AG09319 (cell line): ENCODE data around the gene POLD4.
"Not testable (repeated sequence)": the region's sequence is repeated elsewhere in the genome, so short reads cannot be mapped to it uniquely, and the experiment has no call there.

Experiments used
- DNase-seq: peaks from one replicate; pipeline ENCODE4 v3.0.0-alpha.2; 2010; ENCODE audit warnings: low read depth; ENCODE audit errors: extremely low read depth
- CTCF ChIP-seq: IDR thresholded peaks from 2 replicates; pipeline ENCODE4 v1.5.1; 2011; ENCODE audit warnings: low read depth, mild to moderate bottlenecking, inconsistent platforms, low read length, moderate library complexity

Gene POLD4

GRCh38 chr11:67353317-67354074 lies at the start of gene POLD4:
Gene POLD4, minus strand, starts transcription at chr11:67353546. Its CDS starts 147 bp downstream, at chr11:67353399.
- DNase-seq = peak; percentile 88
- no peak for TF ChIP-seq CTCF

- DNase-seq = not testable (repeated sequence)
These were observed 49.7 kb upstream of the POLD4 start for GRCh38 chr11:67403085-67403484.

- not testable (repeated sequence) for DNase-seq
These were observed 49.0 kb upstream of the POLD4 start for GRCh38 chr11:67402192-67402839.

GRCh38 chr11:67401495-67402191 lies 48.3 kb upstream of the POLD4 start, which contains the start of gene PPP1CA:
Gene PPP1CA, minus strand, starts transcription at chr11:67401858. Its CDS starts 76 bp downstream, at chr11:67401782.
- no peak; the same call in none of the 2 replicates for TF ChIP-seq CTCF
- peak; percentile 69 for DNase-seq

GRCh38 chr11:67400942-67401494 lies 47.7 kb upstream of the POLD4 start:
- TF ChIP-seq CTCF = no peak
- no peak for DNase-seq

- no peak for DNase-seq
- TF ChIP-seq CTCF = no peak
These were observed 47.0 kb upstream of the POLD4 start for GRCh38 chr11:67400251-67400941.

- DNase-seq = no peak
- TF ChIP-seq CTCF = no peak
These were observed 45.6 kb upstream of the POLD4 start for GRCh38 chr11:67398661-67399563.
